HepG2 (cell line): ENCODE data around the gene ISLR2. TPM values are rescaled to one million over a fixed set of nuclear protein-coding genes. Genes with fewer than 3 reads are reported as not detected.

ENCODE experiments used
- ATAC-seq: fragments of 200-7000 bp; cut with Tn5 transposase; 3 replicates; pipeline ENCODE4 v1.9.1; 2020; ENCODE audit warnings: mild to moderate bottlenecking, moderate library complexity
- BruUV-seq: library from RNA; stranded (reverse); fragments of 400-500 nt; replicated peaks from 2 replicates; lab custom pipeline; 2021; lab: Mats Ljungman, UMichigan
- CTCF ChIA-PET: fragments of 300-600 bp; formaldehyde crosslinking; extraction: SDS; loops from one replicate; lab custom pipeline; 2021; ENCODE audit warnings: low total read pairs, inconsistent platforms, low intra/inter-chr PET ratio; lab: Yijun Ruan, JAX
- POLR2A ChIA-PET: fragments of 350-600 bp; sonication (Branson Sonifier 250); formaldehyde crosslinking; loops from one replicate; lab custom pipeline; 2020; ENCODE audit warnings: antibody characterized with exemption, inconsistent platforms; lab: Yijun Ruan, JAX
- DNase-seq: peaks from one replicate; pipeline ENCODE4 v3.0.0-alpha.2; 2015; ENCODE audit warnings: low spot score
- FAIRE-seq: peaks from 3 replicates; lab custom pipeline; 2011; peaks lifted over from hg19 to GRCh38; lab: Jason Lieb, UNC
- H2AFZ ChIP-seq: one replicate; pipeline ENCODE4 v1.6.1; 2011; ENCODE audit warnings: low read length, inconsistent platforms
- H3K27ac ChIP-seq: fragments of 300-600 bp; 3 replicates; pipeline ENCODE4 v1.8.0; 2011; ENCODE audit warnings: mixed run types, mild to moderate bottlenecking, mixed read lengths, low read length, inconsistent platforms; ENCODE audit not compliant: insufficient read depth; ENCODE audit errors: extremely low read length
- H3K27me3 ChIP-seq, 2 experiments: fragments of 200-600 bp in 1 of 2; 2 replicates in 1 of 2; 3 replicates in 1 of 2; pipeline versions ENCODE4 v1.6.0 to v1.8.0; 2011; ENCODE audit warnings: low read length in 2 of 2, mild to moderate bottlenecking in 2 of 2, moderate library complexity in 2 of 2, inconsistent platforms in 1 of 2; ENCODE audit not compliant: insufficient read depth in 2 of 2, control insufficient read depth in 1 of 2
- H3K36me3 ChIP-seq, 2 experiments: fragments of 200-600 bp in 1 of 2; replicated peaks in 1 of 2; 2 replicates in 1 of 2; 3 replicates in 1 of 2; pipeline versions ENCODE4 v1.5.1 to v1.8.0; 2011; ENCODE audit warnings: low read length in 2 of 2, inconsistent platforms in 1 of 2; ENCODE audit not compliant: insufficient read depth in 2 of 2, control insufficient read depth in 1 of 2
- H3K4me1 ChIP-seq: 2 replicates; pipeline ENCODE4 v1.5.1; 2012; ENCODE audit warnings: low read length, inconsistent platforms; ENCODE audit not compliant: insufficient read depth
- H3K4me2 ChIP-seq: 2 replicates; pipeline ENCODE4 v1.6.0; 2011; ENCODE audit warnings: low read depth, low read length, inconsistent platforms
- H3K4me3 ChIP-seq, 3 experiments: fragments of 200-600 bp in 1 of 3; sonication (generic), shearing (Covaris generic) in 1 of 3; replicated peaks in 1 of 3; 2 replicates each; pipeline ENCODE4 v1.5.1; 2011 to 2016; ENCODE audit warnings: low read length in 3 of 3, inconsistent platforms in 2 of 3, low read depth in 2 of 3, mild to moderate bottlenecking in 2 of 3, control low read depth in 1 of 3, mixed read lengths in 1 of 3; ENCODE audit not compliant: insufficient read depth in 1 of 3
- H3K79me2 ChIP-seq: one replicate; pipeline ENCODE4 v1.6.1; 2011; ENCODE audit warnings: low read length, inconsistent platforms; ENCODE audit not compliant: insufficient read depth
- H3K9ac ChIP-seq: 2 replicates; pipeline ENCODE4 v1.6.0; 2011; ENCODE audit warnings: mild to moderate bottlenecking, low read depth, low read length, inconsistent platforms; ENCODE audit not compliant: insufficient read depth
- H3K9me3 ChIP-seq: 2 replicates; pipeline ENCODE4 v1.5.1; 2012; ENCODE audit warnings: mild to moderate bottlenecking, low read length
- H4K20me1 ChIP-seq: 2 replicates; pipeline ENCODE4 v1.6.0; 2011; ENCODE audit warnings: inconsistent platforms, mild to moderate bottlenecking, low read length, moderate library complexity; ENCODE audit not compliant: insufficient read depth
- ATF3 ChIP-seq: sonication (generic); formaldehyde crosslinking; IDR thresholded peaks from 2 replicates; pipeline ENCODE4 v1.4.0; 2020; ENCODE audit warnings: missing genetic modification reagents
- KMT2A ChIP-seq: sonication (generic); formaldehyde crosslinking; IDR thresholded peaks from 2 replicates; pipeline ENCODE4 v1.4.0; 2020; ENCODE audit warnings: missing genetic modification reagents
- NFYC ChIP-seq: IDR thresholded peaks from 2 replicates; pipeline ENCODE4 v1.6.1; 2016; ENCODE audit warnings: missing genetic modification reagents, missing compliant biosample characterization
- PHB2 ChIP-seq: fragments of 450-650 bp; IDR thresholded peaks from 2 replicates; pipeline ENCODE4 v1.6.1; 2018; ENCODE audit not compliant: partially characterized antibody
- PHF5A ChIP-seq: IDR thresholded peaks from one replicate; pipeline ENCODE4 v1.6.1; 2018; ENCODE audit warnings: low read depth, missing genetic modification reagents; ENCODE audit not compliant: unreplicated experiment
- ZBTB43 ChIP-seq: sonication (generic); formaldehyde crosslinking; conservative IDR thresholded peaks from 2 replicates; pipeline ENCODE4 v1.4.0; 2020; ENCODE audit warnings: missing genetic modification reagents
- ZNF180 ChIP-seq: sonication (generic); formaldehyde crosslinking; IDR thresholded peaks from 2 replicates; pipeline ENCODE4 v1.4.0; 2020; ENCODE audit warnings: low read depth, missing genetic modification reagents, borderline replicate concordance
- WGBS: methylation state at CpG from one replicate; pipeline ENCODE4 v1.1.6; 2017; ENCODE audit warnings: low lambda C conversion rate; 5-methylcytosine and 5-hydroxymethylcytosine counted together
- in situ Hi-C: cut with HindIII; loops from 2 replicates; pipeline ENCODE4 v1.10.0; 2017; ENCODE audit warnings: low pct_unique_long_range_greater_than_20kb; ENCODE audit not compliant: extremely low pct_ligation_motif_present
- intact Hi-C: fragments of 100-400 bp; cut with micrococcal nuclease; formaldehyde crosslinking; loops from one replicate; pipeline ENCODE4 v1.10.0; 2022; ENCODE audit not compliant: unreplicated experiment
- polyA plus RNA-seq, 8 experiments: library from polyadenylated mRNA; depleted of rRNA in 3 of 8; stranded (reverse) in 7 of 8; unstranded in 1 of 8; fragments of >200 nt; fragmentation: Illumina TruSeq in 4 of 8; extraction: Trizol in 4 of 8; gene quantifications; 2 replicates each; pipeline versions ENCODE4 v1.2.1 to v1.2.3, GENCODE V29; 2011 to 2016; ENCODE audit warnings: low read depth in 4 of 8, missing spikeins in 1 of 8, mixed read lengths in 1 of 8; ENCODE audit not compliant: insufficient read depth in 1 of 8
- total RNA-seq, 5 experiments: library from RNA; depleted of rRNA; stranded (reverse); fragments of >200 nt; fragmentation: Illumina TruSeq; extraction: Trizol; gene quantifications; 2 replicates each; pipeline ENCODE4 v1.2.3, GENCODE V29; 2016; ENCODE audit warnings: low read depth in 1 of 5
- TF ChIP-seq, protein P1 (sequence below): sonication (generic); formaldehyde crosslinking; IDR thresholded peaks from 2 replicates; pipeline ENCODE4 v1.4.0; 2020; ENCODE audit warnings: mild to moderate bottlenecking, missing genetic modification reagents

The ISLR2 gene
- total and polyA plus RNA-seq, 2 of the 13 experiments (the other 11 are each of a cell fraction or from before 2014, with no cell fraction given) = not detected

DNA sequence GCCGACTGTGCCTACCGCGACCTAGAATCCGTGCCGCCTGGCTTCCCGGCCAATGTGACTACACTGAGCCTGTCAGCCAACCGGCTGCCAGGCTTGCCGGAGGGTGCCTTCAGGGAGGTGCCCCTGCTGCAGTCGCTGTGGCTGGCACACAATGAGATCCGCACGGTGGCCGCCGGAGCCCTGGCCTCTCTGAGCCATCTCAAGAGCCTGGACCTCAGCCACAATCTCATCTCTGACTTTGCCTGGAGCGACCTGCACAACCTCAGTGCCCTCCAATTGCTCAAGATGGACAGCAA lies 44.5 kb downstream of the ISLR2 start:
- H3K79me2 ChIP-seq = no peaks in the 10 kb centered on the region
- in situ Hi-C loops (no loop called here), intact Hi-C loops (no loop called here)
- no peaks in the 10 kb centered on the region for H3K9me3 ChIP-seq
- no peak overlapping the region for H3K4me3 ChIP-seq
- no TSS peak for BruUV-seq
- H3K27ac ChIP-seq = no peak overlapping the region
- no peak overlapping the region for H3K9ac ChIP-seq
- no CpG with 5 or more reads among the region's 14 CpGs for whole genome bisulfite sequencing
- H3K4me1 ChIP-seq = no peaks in the 10 kb centered on the region
- H2AFZ ChIP-seq = no peak overlapping the region
- peaks cover 10 to 38% of the 10 kb centered on the region in 2 experiments; a peak in 4 of 5 replicates for H3K27me3 ChIP-seq
- ChIA-PET POLR2A (no interaction called here), CTCF (no interaction called here)
- H3K4me2 ChIP-seq = no peak overlapping the region
- H3K36me3 ChIP-seq = no peaks in the 10 kb centered on the region
- ATAC-seq = no peak
- TF ChIP-seq PHF5A = no peak
- no peak for TF ChIP-seq NFYC (CRISPR knock-in tag)
- TF ChIP-seq PHB2 = no peak
- TF ChIP-seq ATF3 = no peak
- TF ChIP-seq ZBTB43 = no peak
- no peak for TF ChIP-seq KMT2A
- DNase-seq = no peak
- no peak for FAIRE-seq
- H4K20me1 ChIP-seq = no peaks in the 10 kb centered on the region

DNA sequence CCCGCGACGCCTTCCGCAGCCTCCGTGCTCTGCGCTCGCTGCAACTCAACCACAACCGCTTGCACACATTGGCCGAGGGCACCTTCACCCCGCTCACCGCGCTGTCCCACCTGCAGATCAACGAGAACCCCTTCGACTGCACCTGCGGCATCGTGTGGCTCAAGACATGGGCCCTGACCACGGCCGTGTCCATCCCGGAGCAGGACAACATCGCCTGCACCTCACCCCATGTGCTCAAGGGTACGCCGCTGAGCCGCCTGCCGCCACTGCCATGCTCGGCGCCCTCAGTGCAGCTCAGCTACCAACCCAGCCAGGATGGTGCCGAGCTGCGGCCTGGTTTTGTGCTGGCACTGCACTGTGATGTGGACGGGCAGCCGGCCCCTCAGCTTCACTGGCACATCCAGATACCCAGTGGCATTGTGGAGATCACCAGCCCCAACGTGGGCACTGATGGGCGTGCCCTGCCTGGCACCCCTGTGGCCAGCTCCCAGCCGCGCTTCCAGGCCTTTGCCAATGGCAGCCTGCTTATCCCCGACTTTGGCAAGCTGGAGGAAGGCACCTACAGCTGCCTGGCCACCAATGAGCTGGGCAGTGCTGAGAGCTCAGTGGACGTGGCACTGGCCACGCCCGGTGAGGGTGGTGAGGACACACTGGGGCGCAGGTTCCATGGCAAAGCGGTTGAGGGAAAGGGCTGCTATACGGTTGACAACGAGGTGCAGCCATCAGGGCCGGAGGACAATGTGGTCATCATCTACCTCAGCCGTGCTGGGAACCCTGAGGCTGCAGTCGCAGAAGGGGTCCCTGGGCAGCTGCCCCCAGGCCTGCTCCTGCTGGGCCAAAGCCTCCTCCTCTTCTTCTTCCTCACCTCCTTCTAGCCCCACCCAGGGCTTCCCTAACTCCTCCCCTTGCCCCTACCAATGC lies 45.1 kb downstream of the ISLR2 start:
- intact Hi-C loops = no loop called here
- H3K9me3 ChIP-seq = no peaks in the 10 kb centered on the region
- no peak overlapping the region for H3K4me3 ChIP-seq
- no peak overlapping the region for H3K4me2 ChIP-seq
- BruUV-seq = no TSS peak
- in situ Hi-C loops = no loop called here
- no peak overlapping the region for H2AFZ ChIP-seq
- CTCF ChIA-PET = no interaction called here
- no peaks in the 10 kb centered on the region for H3K79me2 ChIP-seq
- WGBS = 51% methylated on average over 29 of the region's 45 CpGs
- no peaks in the 10 kb centered on the region for H3K36me3 ChIP-seq
- no peak for TF ChIP-seq ZNF180 (CRISPR knock-in tag)
- TF ChIP-seq, protein P1, sequence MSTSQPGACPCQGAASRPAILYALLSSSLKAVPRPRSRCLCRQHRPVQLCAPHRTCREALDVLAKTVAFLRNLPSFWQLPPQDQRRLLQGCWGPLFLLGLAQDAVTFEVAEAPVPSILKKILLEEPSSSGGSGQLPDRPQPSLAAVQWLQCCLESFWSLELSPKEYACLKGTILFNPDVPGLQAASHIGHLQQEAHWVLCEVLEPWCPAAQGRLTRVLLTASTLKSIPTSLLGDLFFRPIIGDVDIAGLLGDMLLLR (CRISPR knock-in tag) = no peak
- H3K27me3 ChIP-seq = peaks cover 8 to 32% of the 10 kb centered on the region in 2 experiments; a peak in 4 of 5 replicates
- no peak overlapping the region for H3K9ac ChIP-seq
- POLR2A ChIA-PET = no interaction called here
- H4K20me1 ChIP-seq = no peaks in the 10 kb centered on the region
- ATAC-seq = no peak
- no peak for FAIRE-seq
- DNase-seq = no peak
- H3K4me1 ChIP-seq = no peaks in the 10 kb centered on the region
- H3K27ac ChIP-seq = no peak overlapping the region
